GM18511 (cell line): ENCODE data around the gene ANKRD11.
"Not testable (repeated sequence)": the region's sequence is repeated elsewhere in the genome, so short reads cannot be mapped to it uniquely, and the experiment has no call there.

ENCODE experiments used
- ATAC-seq: cut with Tn5 transposase; IDR thresholded peaks from one replicate; pipeline ENCODE4 v1.9.1; 2021; ENCODE audit warnings: mild to moderate bottlenecking, moderate library complexity; ENCODE audit not compliant: unreplicated experiment

The ANKRD11 gene

GRCh38 chr16:89434490-89434889 lies 55.9 kb downstream of the ANKRD11 start:
- ATAC-seq, result no peak

GRCh38 chr16:89433363-89433984 lies 56.9 kb downstream of the ANKRD11 start:
- not testable (repeated sequence) for ATAC-seq

- no peak for ATAC-seq
Observed at GRCh38 chr16:89431630-89432029, 58.7 kb downstream of the ANKRD11 start.

GRCh38 chr16:89431158-89431584 lies 59.2 kb downstream of the ANKRD11 start:
- ATAC-seq, result no peak

GRCh38 chr16:89430436-89431157 lies 59.8 kb downstream of the ANKRD11 start:
- ATAC-seq, result no peak

GRCh38 chr16:89428605-89429004 lies 61.8 kb downstream of the ANKRD11 start:
- not testable (repeated sequence) for ATAC-seq

- no peak for ATAC-seq
Observed at GRCh38 chr16:89426736-89427530, 63.4 kb downstream of the ANKRD11 start.

- ATAC-seq, result no peak
Observed at GRCh38 chr16:89425523-89425922, 64.8 kb downstream of the ANKRD11 start.

GRCh38 chr16:89423681-89424260 lies 66.6 kb downstream of the ANKRD11 start:
- ATAC-seq, result no peak

- ATAC-seq, result peak; percentile 77
Observed at GRCh38 chr16:89422905-89423630, 67.3 kb downstream of the ANKRD11 start.

- peak; percentile 75 for ATAC-seq
Observed at GRCh38 chr16:89422527-89422904, 67.8 kb downstream of the ANKRD11 start.

- not testable (repeated sequence) for ATAC-seq
Observed at GRCh38 chr16:89421300-89421699, 69.1 kb downstream of the ANKRD11 start.

GRCh38 chr16:89420204-89420603 lies 70.2 kb downstream of the ANKRD11 start:
- no peak for ATAC-seq

GRCh38 chr16:89418352-89418751 lies 72.0 kb downstream of the ANKRD11 start:
- ATAC-seq, result no peak

GRCh38 chr16:89417352-89417751 lies 73.0 kb downstream of the ANKRD11 start:
- no peak for ATAC-seq

GRCh38 chr16:89413811-89414585 lies 76.4 kb downstream of the ANKRD11 start:
- ATAC-seq, result no peak

GRCh38 chr16:89412811-89413210 lies 77.5 kb downstream of the ANKRD11 start:
- ATAC-seq, result no peak

GRCh38 chr16:89411335-89411850 lies 79.0 kb downstream of the ANKRD11 start:
- ATAC-seq, result no peak

- no peak for ATAC-seq
Observed at GRCh38 chr16:89410794-89411309, 79.5 kb downstream of the ANKRD11 start.
